PFSK-1 (cell line): Measurements from ENCODE around the gene CDCP2.

Experiments
- POLR2AphosphoS5 ChIP-seq: IDR thresholded peaks from 2 replicates; pipeline ENCODE4 v1.6.1; 2012; ENCODE audit warnings: low read depth, mild to moderate bottlenecking, control low read depth, low read length, moderate library complexity
- REST ChIP-seq, 2 experiments: IDR thresholded peaks; 2 replicates each; pipeline versions ENCODE4 v1.6.1 to v1.8.0; 2011 to 2012; ENCODE audit warnings: low read depth in 2 of 2, low read length in 2 of 2, control low read depth in 1 of 2, inconsistent platforms in 1 of 2, mild to moderate bottlenecking in 1 of 2, moderate library complexity in 1 of 2; ENCODE audit not compliant: insufficient read depth in 1 of 2
- TAF1 ChIP-seq: IDR thresholded peaks from 2 replicates; pipeline ENCODE4 v1.6.1; 2012; ENCODE audit warnings: low read length, control low read depth, borderline replicate concordance; ENCODE audit not compliant: insufficient read depth

GRCh38 chr1:54086754-54087153 is 66.0 kb downstream of the CDCP2 start:
- TF ChIP-seq POLR2AphosphoS5 (no peak), REST (IDR thresholded peaks at IDR 0.05; ENCODE audit: insufficient read depth in 1 of 2, low read depth in 2 of 2, low read length in 2 of 2) (no peak), TAF1 (no peak)
